K562 (cell line): Measurements from ENCODE around the gene SUFU. TPM values are rescaled to one million over a fixed set of nuclear protein-coding genes. Genes with fewer than 3 reads are reported as not detected.
A peak's percentile ranks its signal among the peaks of the same experiment; 100 is the strongest.

Source experiments
- ASH1L ChIP-seq: fragments of 450-650 bp; IDR thresholded peaks from 2 replicates; pipeline ENCODE4 v1.6.1; 2018; ENCODE audit warnings: borderline replicate concordance, mild to moderate bottlenecking, low read depth; ENCODE audit not compliant: partially characterized antibody
- ATF7 ChIP-seq: fragments of 450-650 bp; IDR thresholded peaks from 2 replicates; pipeline ENCODE4 v1.7.1; 2014; ENCODE audit warnings: mild to moderate bottlenecking, moderate library complexity
- CBX8 ChIP-seq: fragments of 200-600 bp; sonication (generic); IDR thresholded peaks from 2 replicates; pipeline ENCODE4 v1.6.1; 2012; ENCODE audit warnings: borderline replicate concordance, mixed run types, low read depth, mild to moderate bottlenecking, moderate library complexity, mixed read lengths, low read length, control low read depth, inconsistent platforms; ENCODE audit not compliant: poor library complexity, severe bottlenecking; ENCODE audit errors: extremely low read depth
- ELF4 ChIP-seq: fragments of 450-650 bp; formaldehyde crosslinking; IDR thresholded peaks from 2 replicates; pipeline ENCODE4 v1.4.0; 2022; ENCODE audit warnings: missing genetic modification characterization
- EWSR1 ChIP-seq: fragments of 450-650 bp; IDR thresholded peaks from 2 replicates; pipeline ENCODE4 v1.6.1; 2018; ENCODE audit warnings: borderline replicate concordance, mild to moderate bottlenecking, low read depth, moderate library complexity; ENCODE audit not compliant: partially characterized antibody
- HNRNPL ChIP-seq: fragments of 200-400 bp; formaldehyde crosslinking; IDR thresholded peaks from 2 replicates; pipeline ENCODE4 v1.6.1; 2017; ENCODE audit warnings: low read depth, mild to moderate bottlenecking, low read length
- KDM4B ChIP-seq, 2 experiments: fragments of 450-650 bp in 1 of 2; sonication (generic) in 1 of 2; IDR thresholded peaks; 2 replicates each; pipeline ENCODE4 v1.6.1; 2016 to 2017; ENCODE audit warnings: borderline replicate concordance in 2 of 2, antibody characterized with exemption in 1 of 2, low read depth in 1 of 2, mild to moderate bottlenecking in 1 of 2
- KLF6 ChIP-seq: fragments of 250-450 bp; sonication (Bioruptor Pico); IDR thresholded peaks from 2 replicates; pipeline ENCODE4 v1.4.0; 2020; ENCODE audit warnings: mild to moderate bottlenecking, moderate library complexity, borderline replicate concordance
- MEIS2 ChIP-seq: fragments of 450-650 bp; IDR thresholded peaks from 2 replicates; pipeline ENCODE4 v1.6.1; 2014; ENCODE audit warnings: mild to moderate bottlenecking; ENCODE audit not compliant: partially characterized antibody
- MGA ChIP-seq: fragments of 450-650 bp; IDR thresholded peaks from 2 replicates; pipeline ENCODE4 v1.6.1; 2016; ENCODE audit warnings: mild to moderate bottlenecking, moderate library complexity
- NBN ChIP-seq: fragments of 450-650 bp; IDR thresholded peaks from 2 replicates; pipeline ENCODE4 v1.6.1; 2016; ENCODE audit warnings: low read depth, mild to moderate bottlenecking
- POLR2H ChIP-seq: IDR thresholded peaks from 2 replicates; pipeline ENCODE4 v1.6.1; 2016; ENCODE audit warnings: missing genetic modification characterization, low read depth, mild to moderate bottlenecking, control low read depth, missing compliant biosample characterization, moderate library complexity
- SETDB1 ChIP-seq: IDR thresholded peaks from one replicate; pipeline ENCODE4 v1.6.1; 2012; ENCODE audit warnings: low read length, control low read depth, inconsistent platforms
- SMARCA4 ChIP-seq: fragments of 450-650 bp; IDR thresholded peaks from 2 replicates; pipeline ENCODE4 v1.6.1; 2016
- TAF7 ChIP-seq: fragments of 450-650 bp; IDR thresholded peaks from 2 replicates; pipeline ENCODE4 v1.6.1; 2016; ENCODE audit warnings: missing genetic modification characterization, missing compliant biosample characterization
- ZNF212 ChIP-seq: fragments of 450-650 bp; formaldehyde crosslinking; IDR thresholded peaks from 2 replicates; pipeline ENCODE4 v1.4.0; 2020; ENCODE audit warnings: mild to moderate bottlenecking
- ZNF766 ChIP-seq: fragments of 200-800 bp; sonication (Bioruptor generic); conservative IDR thresholded peaks from 2 replicates; pipeline ENCODE4 v1.6.1; 2016; ENCODE audit warnings: missing genetic modification characterization, missing compliant biosample characterization
- polyA plus RNA-seq, 8 experiments: library from polyadenylated mRNA; depleted of rRNA in 4 of 8; stranded (reverse) in 5 of 8; unstranded in 3 of 8; fragments of >200 nt; fragmentation: Nextera tagmentation in 2 of 8; fragmentation: Illumina TruSeq in 1 of 8; extraction: Ambion mirVana in 2 of 8; extraction: Trizol in 1 of 8; gene quantifications; 2 replicates each; pipeline versions ENCODE4 v1.2.1 to v1.2.3, GENCODE V29; 2011 to 2014; ENCODE audit warnings: inconsistent platforms in 1 of 8, missing spikeins in 1 of 8
- total RNA-seq, 7 experiments: library from RNA; depleted of rRNA in 6 of 7; stranded (reverse); fragments of >200 nt in 6 of 7; fragmentation: Illumina TruSeq in 2 of 7; extraction: Trizol in 2 of 7; gene quantifications; 2 replicates each; pipeline versions ENCODE4 v1.2.1 to v1.2.3, GENCODE V29; 2011 to 2021; ENCODE audit warnings: low replicate concordance in 1 of 7

The SUFU gene
- total and polyA plus RNA-seq, 9 of the 15 experiments (the other 6 are each of a cell fraction or from before 2014, with no cell fraction given), result 0.59 to 6.3 (median 0.82) TPM

DNA sequence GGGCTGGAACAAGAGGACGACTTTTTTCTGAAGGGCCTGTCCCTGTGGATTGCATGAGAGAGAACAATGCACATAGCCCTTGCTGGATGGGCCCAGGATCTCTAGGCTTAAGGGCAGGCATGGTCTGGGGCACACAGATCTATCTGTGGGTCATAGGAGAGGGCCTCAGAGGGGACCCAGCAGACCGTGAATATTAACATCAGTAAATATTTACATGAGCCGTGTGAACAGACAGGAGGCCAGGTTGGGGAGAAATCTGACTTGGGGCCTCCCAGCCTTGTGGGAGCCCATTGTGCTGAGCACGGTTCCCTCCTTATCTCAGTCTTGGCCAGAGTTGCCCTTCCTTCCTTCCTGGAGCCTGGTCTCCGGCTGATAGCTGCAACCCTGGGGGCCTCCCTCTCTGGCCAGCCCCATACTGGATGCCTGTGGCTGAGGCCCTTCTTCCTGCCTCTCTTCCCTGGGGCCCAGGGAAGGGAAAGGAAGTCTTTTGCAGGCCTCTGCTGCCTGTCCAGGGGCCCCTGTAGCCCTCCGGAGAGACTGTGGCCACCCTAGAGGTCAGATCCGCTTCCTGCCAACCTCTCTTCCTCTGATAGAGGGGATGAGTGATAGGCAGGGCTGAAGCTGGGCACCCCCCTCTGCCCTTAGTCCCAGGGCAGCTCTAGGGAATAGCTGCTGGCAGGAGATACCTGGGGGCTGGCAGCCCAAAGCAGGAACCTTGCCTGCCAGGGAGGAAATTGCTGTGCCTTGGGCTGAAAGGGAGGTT is 96.0 kb downstream of the SUFU start (continued):
- TF ChIP-seq MGA (peak; percentile 64), HNRNPL (no peak), CBX8 (no peak), ELF4 (CRISPR knock-in tag) (no peak), ASH1L (no peak), MEIS2 (no peak), TAF7 (no peak), POLR2H (tag) (0 out of 2 replicates have a peak, but pooled peaks have one; percentile 16), SMARCA4 (peak; percentile 80), KLF6 (CRISPR knock-in tag) (no peak), SETDB1 (no peak), ATF7 (0 out of 2 replicates have a peak, but pooled peaks have one; percentile 16), EWSR1 (no peak), ZNF212 (CRISPR knock-in tag) (no peak), NBN (no peak), ZNF766 (0 out of 2 replicates have a peak, but pooled peaks have one; percentile 62), KDM4B (IDR thresholded peaks at IDR 0.05; ENCODE audit: borderline replicate concordance in 2 of 2, low read depth in 1 of 2) (no peak)
